ENCODE measurements around the gene DDN.

- TF ChIP-seq CTCF (IDR thresholded peaks at IDR 0.05), result no peak
- no peak for TF ChIP-seq POLR2A (IDR thresholded peaks at IDR 0.05)
- no peak for TF ChIP-seq POLR2AphosphoS5 (IDR thresholded peaks at IDR 0.05)
Observed at GRCh38 chr12:49000346-49000745, 1.2 kb upstream of the DDN start.
